ENCODE results near the gene AGL.
"Not testable (repeated sequence)": the region's sequence is repeated elsewhere in the genome, so short reads cannot be mapped to it uniquely, and the experiment has no call there.

The AGL gene

DNA sequence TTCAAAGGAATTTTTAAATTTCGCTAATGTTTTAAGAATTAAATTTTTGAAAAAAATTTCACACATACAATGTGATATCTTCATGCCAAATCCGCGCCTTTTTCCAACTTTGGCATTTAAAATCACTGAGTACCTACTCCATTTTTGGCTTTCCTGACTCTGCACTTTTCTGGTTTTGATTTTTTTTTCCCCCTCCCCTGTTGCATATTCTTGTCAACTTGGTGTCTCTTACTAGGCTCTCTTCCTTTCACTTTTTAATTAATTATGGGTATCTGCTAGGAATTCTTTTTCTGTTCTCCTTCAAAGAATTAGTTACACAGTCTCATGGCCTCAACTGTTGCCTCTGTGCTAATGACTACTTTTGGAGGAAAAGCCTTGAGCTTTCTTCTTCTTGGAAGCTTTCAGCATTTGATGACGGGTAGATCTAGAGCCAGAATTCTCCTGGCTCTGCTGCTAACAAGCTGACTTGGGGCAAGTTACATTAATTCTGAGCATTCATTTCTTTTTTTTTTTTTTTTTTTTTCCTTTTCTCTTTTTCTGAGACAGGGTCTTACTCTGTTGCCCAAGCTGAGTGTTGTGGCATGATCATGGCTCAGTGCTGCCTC is 1.8 kb downstream of the AGL start:
- Histone ChIP-seq H3K9ac (ENCODE audit: low read depth, low read length) (no peak overlapping the region), H3K9me3 (ENCODE audit: control insufficient read depth, insufficient read depth, low read length) (no peaks in the 10 kb centered on the region; the same call in 1 of the 2 replicates), H3K4me3 (ENCODE audit: low read depth, low read length) (peak overlapping the region; percentile 91; the same call in 1 of the 2 replicates), H3K27ac (ENCODE audit: low read depth, low read length) (no peak overlapping the region), H3K27me3 (ENCODE audit: control insufficient read depth, insufficient read depth, low read length) (no peaks in the 10 kb centered on the region), H3K36me3 (ENCODE audit: control insufficient read depth, insufficient read depth, low read length) (peaks cover 8% of the 10 kb centered on the region), H3K4me1 (ENCODE audit: control insufficient read depth, insufficient read depth, low read length) (peaks cover 13% of the 10 kb centered on the region)

DNA sequence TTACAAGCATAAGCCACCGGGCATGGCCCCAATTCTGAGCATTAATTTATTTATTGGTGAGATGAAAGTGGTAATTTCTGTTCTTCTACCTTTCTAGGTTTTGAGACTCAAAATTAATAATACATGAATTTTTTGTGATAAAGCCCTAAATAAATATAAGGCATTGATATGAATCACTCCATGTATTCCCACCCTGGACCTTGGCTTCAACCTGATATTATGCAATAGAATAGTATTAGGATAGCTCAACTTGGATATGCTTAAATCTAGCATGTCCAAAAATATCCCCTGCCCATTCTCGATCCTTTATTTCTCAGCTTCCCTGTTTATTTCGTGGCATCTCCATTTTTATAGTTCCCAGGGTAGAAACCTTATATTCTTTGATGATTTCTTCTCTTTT is 2.5 kb downstream of the AGL start:
- Histone ChIP-seq H3K9me3 (ENCODE audit: control insufficient read depth, insufficient read depth, low read length) (no peaks in the 10 kb centered on the region; the same call in 1 of the 2 replicates), H3K4me1 (ENCODE audit: control insufficient read depth, insufficient read depth, low read length) (peaks cover 13% of the 10 kb centered on the region), H3K9ac (ENCODE audit: low read depth, low read length) (no peak overlapping the region), H3K27ac (ENCODE audit: low read depth, low read length) (no peak overlapping the region), H3K36me3 (ENCODE audit: control insufficient read depth, insufficient read depth, low read length) (peaks cover 8% of the 10 kb centered on the region), H3K4me3 (ENCODE audit: low read depth, low read length) (no peak overlapping the region), H3K27me3 (ENCODE audit: control insufficient read depth, insufficient read depth, low read length) (no peaks in the 10 kb centered on the region)

DNA sequence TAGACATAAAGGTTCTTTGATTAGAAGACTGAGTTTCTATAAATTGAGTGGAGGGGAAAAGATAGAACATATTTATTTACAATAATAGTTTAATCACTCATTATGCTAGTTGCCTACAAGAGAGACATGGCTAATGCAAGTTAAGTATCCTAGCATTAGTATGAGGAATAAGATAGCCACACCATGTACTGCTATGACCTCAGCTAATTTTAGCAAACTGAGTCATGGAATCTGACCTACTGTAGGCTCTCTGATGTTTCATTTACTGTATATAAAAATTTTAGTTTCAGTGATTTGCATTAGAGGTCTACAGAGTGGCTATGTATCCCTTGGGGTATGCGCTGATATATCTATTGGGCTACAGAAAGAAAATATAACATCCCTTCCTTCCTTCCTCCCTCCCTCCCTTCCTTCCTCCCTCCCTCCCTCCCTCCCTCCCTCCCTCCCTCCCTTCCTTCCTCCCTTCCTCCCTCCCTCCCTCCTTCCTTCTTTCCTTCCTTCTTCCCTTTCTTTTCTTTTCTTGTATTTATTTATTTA is 5.8 kb downstream of the AGL start:
- Histone ChIP-seq H3K4me1 (ENCODE audit: control insufficient read depth, insufficient read depth, low read length) (peaks cover 8% of the 10 kb centered on the region; the same call in 1 of the 2 replicates), H3K9me3 (ENCODE audit: control insufficient read depth, insufficient read depth, low read length) (peaks cover 3% of the 10 kb centered on the region; the same call in 1 of the 2 replicates), H3K27me3 (ENCODE audit: control insufficient read depth, insufficient read depth, low read length) (no peaks in the 10 kb centered on the region), H3K4me3 (ENCODE audit: low read depth, low read length) (no peak overlapping the region), H3K9ac (ENCODE audit: low read depth, low read length) (no peak overlapping the region), H3K27ac (ENCODE audit: low read depth, low read length) (no peak overlapping the region), H3K36me3 (ENCODE audit: control insufficient read depth, insufficient read depth, low read length) (peaks cover 10% of the 10 kb centered on the region)

DNA sequence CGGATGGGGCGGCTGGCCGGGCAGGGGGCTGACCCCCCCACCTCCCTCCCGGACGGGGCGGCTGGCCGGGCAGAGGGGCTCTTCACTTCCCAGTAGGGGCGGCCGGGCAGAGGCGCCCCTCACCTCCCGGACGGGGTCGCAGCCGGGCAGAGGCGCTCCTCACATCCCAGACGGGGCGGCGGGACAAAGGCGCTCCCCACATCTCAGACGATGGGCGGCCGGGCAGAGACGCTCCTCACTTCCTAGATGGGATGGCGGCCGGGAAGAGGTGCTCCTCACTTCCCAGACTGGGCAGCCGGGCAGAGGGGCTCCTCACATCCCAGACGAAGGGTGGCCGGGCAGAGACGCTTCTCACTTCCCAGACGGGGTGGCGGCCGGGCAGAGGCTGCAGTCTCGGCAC is 6.9 kb downstream of the AGL start:
- not testable (repeated sequence) for H3K27ac ChIP-seq (ENCODE audit: low read depth, low read length); H3K9ac ChIP-seq (ENCODE audit: low read depth, low read length); H3K4me3 ChIP-seq (ENCODE audit: low read depth, low read length); H3K9me3 ChIP-seq (ENCODE audit: control insufficient read depth, insufficient read depth, low read length); H3K27me3 ChIP-seq (ENCODE audit: control insufficient read depth, insufficient read depth, low read length); H3K4me1 ChIP-seq (ENCODE audit: control insufficient read depth, insufficient read depth, low read length)
- H3K36me3 ChIP-seq (ENCODE audit: control insufficient read depth, insufficient read depth, low read length) = peaks cover 15% of the 10 kb centered on the region

DNA sequence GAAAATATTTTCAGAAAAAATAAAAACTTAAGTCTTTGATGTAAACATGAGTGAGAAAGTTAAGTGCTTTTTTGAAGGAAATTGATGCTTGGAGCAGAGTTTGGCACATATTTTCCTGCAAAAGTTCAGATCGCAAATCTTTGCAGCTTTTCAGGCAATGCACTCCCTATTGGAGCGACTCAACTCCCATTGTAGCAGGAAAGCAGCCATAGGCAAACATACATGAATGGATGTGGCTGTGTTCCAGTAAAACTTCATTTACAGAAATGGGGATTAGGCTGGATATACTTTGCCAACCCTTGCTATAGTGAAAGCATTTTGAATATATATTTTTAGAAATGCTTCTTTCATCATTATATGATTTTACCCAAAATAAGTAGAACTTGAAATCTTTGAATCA is 8.1 kb downstream of the AGL start:
- H3K9me3 ChIP-seq (ENCODE audit: control insufficient read depth, insufficient read depth, low read length) = peaks cover 3% of the 10 kb centered on the region; the same call in 1 of the 2 replicates
- H3K4me1 ChIP-seq (ENCODE audit: control insufficient read depth, insufficient read depth, low read length) = no peaks in the 10 kb centered on the region
- no peak overlapping the region for H3K4me3 ChIP-seq (ENCODE audit: low read depth, low read length)
- no peak overlapping the region for H3K27ac ChIP-seq (ENCODE audit: low read depth, low read length)
- H3K27me3 ChIP-seq (ENCODE audit: control insufficient read depth, insufficient read depth, low read length) = no peaks in the 10 kb centered on the region
- H3K9ac ChIP-seq (ENCODE audit: low read depth, low read length) = no peak overlapping the region
- peaks cover 19% of the 10 kb centered on the region for H3K36me3 ChIP-seq (ENCODE audit: control insufficient read depth, insufficient read depth, low read length)

- Histone ChIP-seq H3K36me3 (ENCODE audit: control insufficient read depth, insufficient read depth, low read length) (peaks cover 19% of the 10 kb centered on the region), H3K27ac (ENCODE audit: low read depth, low read length) (no peak overlapping the region), H3K4me1 (ENCODE audit: control insufficient read depth, insufficient read depth, low read length) (no peaks in the 10 kb centered on the region), H3K9ac (ENCODE audit: low read depth, low read length) (no peak overlapping the region), H3K9me3 (ENCODE audit: control insufficient read depth, insufficient read depth, low read length) (peaks cover 3% of the 10 kb centered on the region; the same call in 1 of the 2 replicates), H3K4me3 (ENCODE audit: low read depth, low read length) (no peak overlapping the region), H3K27me3 (ENCODE audit: control insufficient read depth, insufficient read depth, low read length) (no peaks in the 10 kb centered on the region)
Observed at GRCh38 chr1:99858881-99859280, 8.7 kb downstream of the AGL start.

DNA sequence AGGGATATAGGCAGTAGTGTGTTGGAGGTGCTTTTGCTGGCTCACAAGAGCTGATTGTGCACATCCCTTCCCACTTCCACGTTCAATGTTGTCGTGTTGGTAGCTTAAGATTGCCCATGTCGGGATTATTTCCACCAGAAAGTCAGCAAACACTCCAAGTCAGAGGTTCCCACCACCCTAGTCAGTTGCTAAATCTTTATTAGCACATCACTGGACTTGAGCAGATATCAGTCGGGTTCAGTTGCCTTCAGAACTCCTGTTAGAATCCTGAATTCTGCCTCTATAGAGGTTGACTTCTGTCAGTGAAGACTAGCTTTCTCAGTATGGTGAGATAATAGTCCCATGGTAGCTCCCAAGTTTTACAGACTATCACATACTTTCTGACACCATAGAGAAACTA is 10.5 kb downstream of the AGL start:
- H3K4me1 ChIP-seq (ENCODE audit: control insufficient read depth, insufficient read depth, low read length) = no peaks in the 10 kb centered on the region
- H3K9me3 ChIP-seq (ENCODE audit: control insufficient read depth, insufficient read depth, low read length) = peaks cover 3% of the 10 kb centered on the region; the same call in 1 of the 2 replicates
- no peaks in the 10 kb centered on the region for H3K27me3 ChIP-seq (ENCODE audit: control insufficient read depth, insufficient read depth, low read length)
- H3K9ac ChIP-seq (ENCODE audit: low read depth, low read length) = no peak overlapping the region
- H3K4me3 ChIP-seq (ENCODE audit: low read depth, low read length) = no peak overlapping the region
- H3K27ac ChIP-seq (ENCODE audit: low read depth, low read length) = no peak overlapping the region
- peaks cover 32% of the 10 kb centered on the region for H3K36me3 ChIP-seq (ENCODE audit: control insufficient read depth, insufficient read depth, low read length)

DNA sequence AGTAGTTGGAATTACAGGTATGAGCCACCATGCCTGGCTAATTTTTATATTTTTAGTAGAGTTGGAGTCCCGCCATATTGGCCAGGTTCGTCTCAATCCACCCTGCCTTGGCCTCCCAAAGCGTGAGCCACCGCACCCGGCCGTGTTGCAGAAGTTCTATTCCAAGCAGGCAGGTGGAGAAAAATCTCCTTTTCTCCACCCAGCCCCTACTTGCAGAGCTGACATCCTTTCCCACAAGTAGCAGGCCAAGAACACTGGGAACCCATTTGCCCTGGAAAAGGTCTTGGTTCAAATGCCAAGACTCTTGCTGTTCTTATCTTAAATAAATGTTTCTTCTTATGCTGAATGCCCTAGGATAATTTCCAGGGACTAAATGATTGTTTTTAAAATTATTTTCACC is 17.5 kb downstream of the AGL start:
- no peak overlapping the region for H3K27ac ChIP-seq (ENCODE audit: low read depth, low read length)
- no peak overlapping the region for H3K4me3 ChIP-seq (ENCODE audit: low read depth, low read length)
- no peaks in the 10 kb centered on the region for H3K27me3 ChIP-seq (ENCODE audit: control insufficient read depth, insufficient read depth, low read length)
- H3K36me3 ChIP-seq (ENCODE audit: control insufficient read depth, insufficient read depth, low read length) = peaks cover 20% of the 10 kb centered on the region
- H3K9ac ChIP-seq (ENCODE audit: low read depth, low read length) = no peak overlapping the region
- H3K4me1 ChIP-seq (ENCODE audit: control insufficient read depth, insufficient read depth, low read length) = no peaks in the 10 kb centered on the region
- H3K9me3 ChIP-seq (ENCODE audit: control insufficient read depth, insufficient read depth, low read length) = no peaks in the 10 kb centered on the region

DNA sequence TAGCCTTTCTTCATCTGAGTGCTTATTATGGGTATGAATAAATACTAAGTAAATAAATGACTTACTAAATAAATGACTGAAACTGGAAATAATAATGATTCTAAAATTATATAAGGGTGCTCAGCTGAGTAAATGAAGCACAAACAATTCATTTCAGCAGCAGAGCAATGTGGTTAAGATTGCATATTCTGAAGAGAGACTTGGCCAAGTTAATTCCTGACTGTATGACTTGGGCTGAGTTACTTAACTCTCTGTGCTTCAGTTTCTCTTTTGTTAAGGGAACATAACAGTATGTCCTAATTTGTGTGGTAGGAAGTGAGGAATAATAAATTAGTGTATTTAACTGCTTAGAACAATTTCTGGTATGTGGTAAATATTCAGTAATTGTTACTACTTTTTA is 19.1 kb downstream of the AGL start:
- Histone ChIP-seq H3K4me3 (ENCODE audit: low read depth, low read length) (no peak overlapping the region), H3K27ac (ENCODE audit: low read depth, low read length) (no peak overlapping the region), H3K9ac (ENCODE audit: low read depth, low read length) (no peak overlapping the region), H3K36me3 (ENCODE audit: control insufficient read depth, insufficient read depth, low read length) (peaks cover 11% of the 10 kb centered on the region), H3K9me3 (ENCODE audit: control insufficient read depth, insufficient read depth, low read length) (no peaks in the 10 kb centered on the region), H3K27me3 (ENCODE audit: control insufficient read depth, insufficient read depth, low read length) (no peaks in the 10 kb centered on the region), H3K4me1 (ENCODE audit: control insufficient read depth, insufficient read depth, low read length) (no peaks in the 10 kb centered on the region)

GRCh38 chr1:99869723-99870122 is 19.6 kb downstream of the AGL start:
- H3K9ac ChIP-seq (ENCODE audit: low read depth, low read length) = no peak overlapping the region
- H3K27me3 ChIP-seq (ENCODE audit: control insufficient read depth, insufficient read depth, low read length) = no peaks in the 10 kb centered on the region
- no peak overlapping the region for H3K27ac ChIP-seq (ENCODE audit: low read depth, low read length)
- H3K36me3 ChIP-seq (ENCODE audit: control insufficient read depth, insufficient read depth, low read length) = peaks cover 7% of the 10 kb centered on the region
- H3K4me3 ChIP-seq (ENCODE audit: low read depth, low read length) = no peak overlapping the region
- H3K4me1 ChIP-seq (ENCODE audit: control insufficient read depth, insufficient read depth, low read length) = no peaks in the 10 kb centered on the region
- H3K9me3 ChIP-seq (ENCODE audit: control insufficient read depth, insufficient read depth, low read length) = no peaks in the 10 kb centered on the region

DNA sequence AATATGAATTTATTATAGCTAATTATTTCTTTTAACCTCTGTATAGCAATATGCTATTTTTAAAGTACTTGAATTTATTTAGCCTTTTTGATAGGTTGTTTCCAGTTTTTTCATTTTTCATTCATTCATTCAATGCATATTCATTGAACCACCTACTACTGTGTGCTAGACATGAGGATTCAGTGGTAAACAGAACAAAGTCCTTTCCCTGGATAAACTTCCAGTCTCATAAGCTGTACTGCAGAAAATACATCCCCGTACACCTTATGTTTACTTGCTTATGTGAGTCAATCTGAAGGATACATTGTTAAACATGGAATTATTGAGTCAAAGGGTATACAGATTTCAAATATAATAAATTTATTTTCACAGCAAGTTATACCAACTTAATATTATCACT is 21.9 kb downstream of the AGL start:
- Histone ChIP-seq H3K27me3 (ENCODE audit: control insufficient read depth, insufficient read depth, low read length) (no peaks in the 10 kb centered on the region), H3K27ac (ENCODE audit: low read depth, low read length) (no peak overlapping the region), H3K9me3 (ENCODE audit: control insufficient read depth, insufficient read depth, low read length) (no peaks in the 10 kb centered on the region), H3K36me3 (ENCODE audit: control insufficient read depth, insufficient read depth, low read length) (peaks cover 7% of the 10 kb centered on the region), H3K9ac (ENCODE audit: low read depth, low read length) (no peak overlapping the region), H3K4me3 (ENCODE audit: low read depth, low read length) (no peak overlapping the region), H3K4me1 (ENCODE audit: control insufficient read depth, insufficient read depth, low read length) (no peaks in the 10 kb centered on the region)
